CD4-positive, CD25-positive, alpha-beta regulatory T cell (primary cell): ENCODE data around the gene MXD1. TPM values are rescaled to one million over a fixed set of nuclear protein-coding genes. Genes with fewer than 3 reads are reported as not detected.

Experiments used
- ATAC-seq, 2 donors: fragments of 150-1000 bp; cut with Tn5 transposase; one replicate each; pipeline ENCODE4 v1.10.0; 2021; ENCODE audit warnings: low read depth in 2 of 2, moderate number of reproducible peaks in 2 of 2, moderate library complexity in 1 of 2
- DNase-seq, 3 donors: peaks; one replicate each; pipeline versions ENCODE4 v3.0.0 to v3.0.0-alpha.2; 2012 to 2022; ENCODE audit warnings: mixed read lengths in 1 of 3
- H3K27ac ChIP-seq: one replicate; pipeline ENCODE4 v1.7.0; 2013; ENCODE audit warnings: mild to moderate bottlenecking, low read length; ENCODE audit not compliant: insufficient read depth, poor library complexity, severe bottlenecking
- H3K27me3 ChIP-seq: one replicate; pipeline ENCODE4 v1.7.0; 2013; ENCODE audit warnings: low read length; ENCODE audit not compliant: control insufficient read depth, insufficient read depth
- H3K36me3 ChIP-seq: one replicate; pipeline ENCODE4 v1.7.0; 2013; ENCODE audit warnings: mild to moderate bottlenecking, low read length, moderate library complexity; ENCODE audit not compliant: control insufficient read depth, insufficient read depth
- H3K4me1 ChIP-seq: 2 replicates; pipeline ENCODE4 v1.7.0; 2013; ENCODE audit warnings: mild to moderate bottlenecking, low read length; ENCODE audit not compliant: insufficient read depth, control insufficient read depth, poor library complexity, severe bottlenecking
- H3K4me3 ChIP-seq: one replicate; pipeline ENCODE4 v1.7.0; 2013; ENCODE audit warnings: low read depth, mild to moderate bottlenecking, low read length, moderate library complexity
- H3K9me3 ChIP-seq, 2 experiments: 1 replicate in 1 of 2; 2 replicates in 1 of 2; pipeline ENCODE4 v1.7.0; 2013; ENCODE audit warnings: low read length in 2 of 2, mild to moderate bottlenecking in 1 of 2, moderate library complexity in 1 of 2; ENCODE audit not compliant: control insufficient read depth in 2 of 2
- H3K27ac Mint-ChIP-seq, 3 donors: one replicate each; pipeline ENCODE4 v1.8.0; 2020 to 2022; ENCODE audit warnings: mild to moderate bottlenecking in 3 of 3, mixed read lengths in 3 of 3, moderate library complexity in 2 of 3
- H3K27me3 Mint-ChIP-seq: one replicate; pipeline ENCODE4 v1.8.0; 2022; ENCODE audit warnings: mild to moderate bottlenecking, mixed read lengths
- H3K36me3 Mint-ChIP-seq: one replicate; pipeline ENCODE4 v1.8.0; 2020; ENCODE audit warnings: mixed read lengths
- H3K4me1 Mint-ChIP-seq, 4 donors: one replicate each; pipeline ENCODE4 v1.8.0; 2020 to 2022; ENCODE audit warnings: mixed read lengths in 4 of 4, mild to moderate bottlenecking in 1 of 4
- H3K4me3 Mint-ChIP-seq, 4 donors: one replicate each; pipeline ENCODE4 v1.8.0; 2020 to 2022; ENCODE audit warnings: mild to moderate bottlenecking in 4 of 4, mixed read lengths in 4 of 4, moderate library complexity in 3 of 4
- H3K9me3 Mint-ChIP-seq, 7 donors: one replicate each; pipeline ENCODE4 v1.8.0; 2020 to 2022; ENCODE audit warnings: mixed read lengths in 7 of 7, mild to moderate bottlenecking in 3 of 7, moderate library complexity in 2 of 7
- polyA plus RNA-seq, 4 donors: library from polyadenylated mRNA; unstranded; fragments of 300-500 nt; fragmentation: Illumina TruSeq; gene quantifications; one replicate each; pipeline ENCODE4 v1.2.3, GENCODE V29; 2021
- total RNA-seq: library from RNA; stranded (reverse); gene quantifications from one replicate; pipeline ENCODE4 v1.2.3, GENCODE V29; 2022

The MXD1 gene
- total and polyA plus RNA-seq, 5 donors from 2014 or later, result 8.3 to 40.6 (median 12.9) TPM

DNA sequence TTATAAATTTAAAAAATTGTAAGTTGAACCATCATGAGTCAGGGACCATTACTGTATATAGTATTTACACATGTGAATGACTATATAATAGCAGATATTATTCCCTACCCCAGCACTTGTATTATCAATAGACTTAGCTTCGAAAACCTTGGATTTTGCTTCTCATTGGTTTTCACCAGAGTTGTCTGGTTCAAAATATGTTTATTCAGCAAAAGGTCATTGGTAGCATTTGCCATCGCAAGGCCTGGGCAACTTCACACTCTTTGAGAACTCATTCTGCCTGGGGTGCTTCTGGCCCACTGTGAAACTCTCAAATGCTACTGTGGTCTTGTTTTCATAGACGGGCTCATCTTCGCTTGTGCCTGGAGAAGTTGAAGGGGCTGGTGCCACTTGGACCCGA is 20.1 kb downstream of the MXD1 start:
- Histone ChIP-seq H3K4me1 (no peaks in the 10 kb centered on the region), H3K36me3 (peaks cover 50% of the 10 kb centered on the region)

GRCh38 chr2:69936906-69937305 is 22.0 kb downstream of the MXD1 start:
- Histone ChIP-seq H3K4me1 (no peaks in the 10 kb centered on the region), H3K4me3 (no peak overlapping the region), H3K9me3 (no peaks in the 10 kb centered on the region), H3K27ac (no peak overlapping the region), H3K36me3 (peaks cover 65% of the 10 kb centered on the region), H3K27me3 (no peaks in the 10 kb centered on the region)
- Mint-ChIP-seq H3K4me3 (no peak overlapping the region), H3K27ac (peak overlapping the region in 1 of 3 donors; percentile 52), H3K9me3 (no peaks in the 10 kb centered on the region), H3K36me3 (peaks cover 59% of the 10 kb centered on the region), H3K4me1 (peaks cover 5 to 16% (median 8%) of the 10 kb centered on the region in 4 donors), H3K27me3 (no peaks in the 10 kb centered on the region)
- ATAC-seq (no peak), DNase-seq (no peak)

More for the DNA sequence above, 20.1 kb downstream of the MXD1 start:
- Mint-ChIP-seq H3K4me3 (no peak overlapping the region), H3K36me3 (peaks cover 59% of the 10 kb centered on the region), H3K4me1 (peaks cover 10 to 26% (median 15%) of the 10 kb centered on the region in 4 donors), H3K27ac (no peak overlapping the region), H3K27me3 (no peaks in the 10 kb centered on the region), H3K9me3 (no peaks in the 10 kb centered on the region)
- Histone ChIP-seq H3K27me3 (no peaks in the 10 kb centered on the region), H3K4me3 (no peak overlapping the region), H3K9me3 (no peaks in the 10 kb centered on the region), H3K27ac (no peak overlapping the region)
- ATAC-seq (no peak), DNase-seq (no peak)

GRCh38 chr2:69937968-69938367 is 23.1 kb downstream of the MXD1 start:
- Histone ChIP-seq H3K9me3 (no peaks in the 10 kb centered on the region), H3K36me3 (peaks cover 67% of the 10 kb centered on the region), H3K4me3 (no peak overlapping the region), H3K4me1 (no peaks in the 10 kb centered on the region), H3K27ac (no peak overlapping the region), H3K27me3 (no peaks in the 10 kb centered on the region)
- Mint-ChIP-seq H3K4me1 (peaks cover 2 to 10% (median 5%) of the 10 kb centered on the region in 4 donors), H3K4me3 (no peak overlapping the region), H3K9me3 (no peaks in the 10 kb centered on the region), H3K27me3 (no peaks in the 10 kb centered on the region), H3K36me3 (peaks cover 57% of the 10 kb centered on the region), H3K27ac (no peak overlapping the region)
- ATAC-seq (no peak), DNase-seq (no peak)

GRCh38 chr2:69939722-69940121 is 24.8 kb downstream of the MXD1 start:
- no peak overlapping the region for H3K27ac Mint-ChIP-seq
- Histone ChIP-seq H3K27ac (no peak overlapping the region), H3K4me1 (no peaks in the 10 kb centered on the region), H3K36me3 (peaks cover 73% of the 10 kb centered on the region), H3K9me3 (no peaks in the 10 kb centered on the region), H3K27me3 (no peaks in the 10 kb centered on the region), H3K4me3 (no peak overlapping the region)
- no peaks in the 10 kb centered on the region for H3K9me3 Mint-ChIP-seq
- H3K27me3 Mint-ChIP-seq, result no peaks in the 10 kb centered on the region
- peaks cover 0 to 4% (median 1%) of the 10 kb centered on the region in 4 donors for H3K4me1 Mint-ChIP-seq
- DNase-seq (no peak), ATAC-seq (no peak)
- H3K36me3 Mint-ChIP-seq, result peaks cover 62% of the 10 kb centered on the region
- no peak overlapping the region for H3K4me3 Mint-ChIP-seq

DNA sequence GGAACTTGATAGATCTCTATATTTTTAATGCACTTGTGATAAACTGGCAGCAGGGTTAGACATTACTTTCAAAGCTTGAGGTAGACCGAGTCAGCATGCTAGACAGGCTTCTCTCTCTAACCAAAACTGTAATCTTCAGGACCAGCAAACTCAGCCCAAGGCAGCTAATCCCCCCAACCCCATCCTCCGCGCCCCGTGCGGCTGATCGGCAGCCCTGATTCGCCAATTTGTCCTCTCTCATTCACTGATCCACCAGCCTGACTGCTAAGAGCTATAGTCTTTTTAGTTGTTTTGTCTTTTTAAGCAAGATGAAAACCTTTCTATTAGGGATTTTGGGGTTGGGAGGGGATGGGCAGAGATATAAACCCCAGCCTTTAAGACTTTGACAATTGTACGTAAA is 25.8 kb downstream of the MXD1 start:
- no peak overlapping the region for H3K4me3 Mint-ChIP-seq
- H3K4me3 ChIP-seq, result no peak overlapping the region
- peaks cover 58% of the 10 kb centered on the region for H3K36me3 Mint-ChIP-seq
- H3K27me3 Mint-ChIP-seq, result no peaks in the 10 kb centered on the region
- DNase-seq, result no peak
- H3K36me3 ChIP-seq, result peaks cover 64% of the 10 kb centered on the region
- H3K9me3 ChIP-seq, result no peaks in the 10 kb centered on the region
- no peak overlapping the region for H3K27ac ChIP-seq
- no peaks in the 10 kb centered on the region for H3K27me3 ChIP-seq
- H3K4me1 ChIP-seq, result peaks cover under 1% of the 10 kb centered on the region
- H3K4me1 Mint-ChIP-seq, result peaks cover 0 to 8% (median 5%) of the 10 kb centered on the region in 4 donors
- peak overlapping the region in 2 of 3 donors; percentile 56 to 83 for H3K27ac Mint-ChIP-seq
- no peaks in the 10 kb centered on the region for H3K9me3 Mint-ChIP-seq
- ATAC-seq, result no peak

GRCh38 chr2:69943000-69943842 is 28.3 kb downstream of the MXD1 start:
- Histone ChIP-seq H3K9me3 (no peaks in the 10 kb centered on the region), H3K27me3 (no peaks in the 10 kb centered on the region), H3K4me3 (no peak overlapping the region), H3K4me1 (peaks cover 15% of the 10 kb centered on the region), H3K36me3 (peaks cover 41% of the 10 kb centered on the region), H3K27ac (no peak overlapping the region)
- DNase-seq (no peak), ATAC-seq (no peak)
- H3K27ac Mint-ChIP-seq, result peak overlapping the region in 1 of 3 donors; percentile 65
- H3K36me3 Mint-ChIP-seq, result peaks cover 36% of the 10 kb centered on the region
- no peaks in the 10 kb centered on the region for H3K27me3 Mint-ChIP-seq
- H3K9me3 Mint-ChIP-seq, result peaks cover 0 to 2% (median 0%) of the 10 kb centered on the region in 7 donors
- H3K4me3 Mint-ChIP-seq, result no peak overlapping the region
- peaks cover 7 to 25% (median 17%) of the 10 kb centered on the region in 4 donors for H3K4me1 Mint-ChIP-seq

GRCh38 chr2:69943843-69944525 is 29.1 kb downstream of the MXD1 start:
- peak overlapping the region in 1 of 3 donors; percentile 81 for H3K27ac Mint-ChIP-seq
- Histone ChIP-seq H3K4me3 (no peak overlapping the region), H3K9me3 (no peaks in the 10 kb centered on the region), H3K36me3 (peaks cover 34% of the 10 kb centered on the region), H3K27me3 (no peaks in the 10 kb centered on the region), H3K4me1 (peaks cover 15% of the 10 kb centered on the region), H3K27ac (no peak overlapping the region)
- DNase-seq (no peak), ATAC-seq (no peak)
- H3K27me3 Mint-ChIP-seq, result no peaks in the 10 kb centered on the region
- peaks cover 0 to 2% (median 0%) of the 10 kb centered on the region in 7 donors for H3K9me3 Mint-ChIP-seq
- peak overlapping the region in 1 of 4 donors; percentile 59 for H3K4me3 Mint-ChIP-seq
- H3K36me3 Mint-ChIP-seq, result peaks cover 28% of the 10 kb centered on the region
- H3K4me1 Mint-ChIP-seq, result peaks cover 7 to 25% (median 17%) of the 10 kb centered on the region in 4 donors
